ENCODE measurements around the gene BCL2L1.
A peak's percentile ranks its signal among the peaks of the same experiment; 100 is the strongest.

BCL2L1 gene

GRCh38 chr20:31709939-31710338 lies 12.7 kb downstream of the BCL2L1 start:
- Histone ChIP-seq H3K27me3 (ENCODE audit: control insufficient read depth in 1 of 2, insufficient read depth in 2 of 2, low read length in 2 of 2) (no peaks in the 10 kb centered on the region), H3K9ac (ENCODE audit: low read depth in 1 of 2, low read length in 2 of 2) (no peak overlapping the region), H3K9me3 (ENCODE audit: control insufficient read depth in 1 of 2, low read length in 2 of 2) (no peaks in the 10 kb centered on the region), H3K4me3 (ENCODE audit: low read depth in 1 of 2, low read length in 2 of 2) (no peak overlapping the region), H3K36me3 (ENCODE audit: control insufficient read depth in 1 of 2, insufficient read depth in 2 of 2, low read length in 2 of 2) (peaks cover 29 to 36% of the 10 kb centered on the region in 2 donors), H3K27ac (ENCODE audit: low read depth, low read length) (no peak overlapping the region), H3K4me1 (ENCODE audit: control insufficient read depth in 1 of 2, insufficient read depth in 2 of 2, low read length in 2 of 2) (peaks cover 77 to 88% of the 10 kb centered on the region in 2 donors)

GRCh38 chr20:31708736-31709534 lies 13.7 kb downstream of the BCL2L1 start:
- H3K4me3 ChIP-seq (ENCODE audit: low read depth in 1 of 2, low read length in 2 of 2), result no peak overlapping the region
- peak overlapping the region; percentile 39 for H3K27ac ChIP-seq (ENCODE audit: low read depth, low read length)
- H3K9ac ChIP-seq (ENCODE audit: low read depth in 1 of 2, low read length in 2 of 2), result peak overlapping the region in 1 of 2 donors; percentile 40
- peaks cover 84 to 90% of the 10 kb centered on the region in 2 donors for H3K4me1 ChIP-seq (ENCODE audit: control insufficient read depth in 1 of 2, insufficient read depth in 2 of 2, low read length in 2 of 2)
- no peaks in the 10 kb centered on the region for H3K9me3 ChIP-seq (ENCODE audit: control insufficient read depth in 1 of 2, low read length in 2 of 2)
- no peaks in the 10 kb centered on the region for H3K27me3 ChIP-seq (ENCODE audit: control insufficient read depth in 1 of 2, insufficient read depth in 2 of 2, low read length in 2 of 2)
- H3K36me3 ChIP-seq (ENCODE audit: control insufficient read depth in 1 of 2, insufficient read depth in 2 of 2, low read length in 2 of 2), result peaks cover 21 to 31% of the 10 kb centered on the region in 2 donors

- peaks cover 79 to 82% of the 10 kb centered on the region in 2 donors for H3K4me1 ChIP-seq (ENCODE audit: control insufficient read depth in 1 of 2, insufficient read depth in 2 of 2, low read length in 2 of 2)
- no peaks in the 10 kb centered on the region for H3K9me3 ChIP-seq (ENCODE audit: control insufficient read depth in 1 of 2, low read length in 2 of 2)
- H3K27ac ChIP-seq (ENCODE audit: low read depth, low read length), result peak overlapping the region; percentile 49
- peaks cover 20 to 27% of the 10 kb centered on the region in 2 donors for H3K36me3 ChIP-seq (ENCODE audit: control insufficient read depth in 1 of 2, insufficient read depth in 2 of 2, low read length in 2 of 2)
- H3K9ac ChIP-seq (ENCODE audit: low read depth in 1 of 2, low read length in 2 of 2), result peak overlapping the region; percentile 27 to 40
- no peaks in the 10 kb centered on the region for H3K27me3 ChIP-seq (ENCODE audit: control insufficient read depth in 1 of 2, insufficient read depth in 2 of 2, low read length in 2 of 2)
- H3K4me3 ChIP-seq (ENCODE audit: low read depth in 1 of 2, low read length in 2 of 2), result peak overlapping the region in 1 of 2 donors; percentile 17
These were observed 14.5 kb downstream of the BCL2L1 start for GRCh38 chr20:31707994-31708735.

DNA sequence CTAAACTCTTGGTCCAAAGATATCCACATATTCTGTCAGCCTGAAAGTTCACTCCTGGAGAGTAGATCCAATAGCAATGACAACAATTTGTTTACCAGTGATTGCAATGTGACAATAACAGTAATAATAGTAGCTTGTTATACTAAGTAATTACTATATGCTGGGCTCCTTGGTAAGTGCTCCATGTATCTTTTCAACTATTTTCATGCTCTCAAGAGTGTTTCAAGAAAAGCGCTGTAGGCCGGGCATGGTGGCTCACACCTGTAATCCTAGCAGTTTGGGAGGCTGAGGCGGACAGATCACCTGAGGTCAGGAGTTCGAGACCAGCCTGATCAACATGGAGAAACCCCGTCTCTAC lies 15.4 kb downstream of the BCL2L1 start:
- Histone ChIP-seq H3K4me3 (ENCODE audit: low read depth in 1 of 2, low read length in 2 of 2) (no peak overlapping the region), H3K27me3 (ENCODE audit: control insufficient read depth in 1 of 2, insufficient read depth in 2 of 2, low read length in 2 of 2) (no peaks in the 10 kb centered on the region), H3K36me3 (ENCODE audit: control insufficient read depth in 1 of 2, insufficient read depth in 2 of 2, low read length in 2 of 2) (peaks cover 14 to 27% of the 10 kb centered on the region in 2 donors), H3K9me3 (ENCODE audit: control insufficient read depth in 1 of 2, low read length in 2 of 2) (no peaks in the 10 kb centered on the region), H3K4me1 (ENCODE audit: control insufficient read depth in 1 of 2, insufficient read depth in 2 of 2, low read length in 2 of 2) (peaks cover 70 to 73% of the 10 kb centered on the region in 2 donors), H3K9ac (ENCODE audit: low read depth in 1 of 2, low read length in 2 of 2) (no peak overlapping the region), H3K27ac (ENCODE audit: low read depth, low read length) (no peak overlapping the region)

DNA sequence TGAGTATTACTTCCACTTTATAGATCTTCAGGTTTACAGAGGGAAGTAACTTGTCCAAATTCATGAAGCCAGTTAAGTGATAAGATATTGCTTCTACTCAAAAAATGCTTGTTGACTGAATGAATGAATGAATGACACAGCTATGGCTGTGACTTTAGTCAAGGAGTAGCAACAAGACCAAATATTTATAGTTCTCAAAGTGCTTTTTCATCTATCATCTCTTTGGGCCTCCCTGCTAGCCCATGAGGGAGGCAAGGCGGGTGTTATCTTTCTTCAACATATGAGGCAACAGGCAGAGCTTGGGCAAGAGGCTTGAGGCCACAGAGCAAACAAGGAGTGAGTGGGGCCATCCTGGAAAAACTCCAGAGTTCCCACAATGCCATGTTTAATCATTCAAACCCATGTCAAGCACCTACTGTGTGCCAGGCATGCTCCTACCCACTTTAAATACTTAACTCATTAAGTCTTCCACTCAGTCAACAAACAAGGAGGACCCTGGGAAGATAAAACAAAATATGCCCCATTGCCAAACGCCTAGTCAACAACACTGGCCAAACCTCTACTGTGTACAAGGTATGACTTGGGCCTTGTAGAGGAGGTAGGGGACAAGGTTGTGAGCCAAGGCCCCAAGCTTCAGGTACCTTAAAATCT lies 15.9 kb downstream of the BCL2L1 start:
- no peak overlapping the region for H3K9ac ChIP-seq (ENCODE audit: low read depth in 1 of 2, low read length in 2 of 2)
- no peaks in the 10 kb centered on the region for H3K27me3 ChIP-seq (ENCODE audit: control insufficient read depth in 1 of 2, insufficient read depth in 2 of 2, low read length in 2 of 2)
- H3K36me3 ChIP-seq (ENCODE audit: control insufficient read depth in 1 of 2, insufficient read depth in 2 of 2, low read length in 2 of 2), result peaks cover 14 to 27% of the 10 kb centered on the region in 2 donors
- H3K9me3 ChIP-seq (ENCODE audit: control insufficient read depth in 1 of 2, low read length in 2 of 2), result no peaks in the 10 kb centered on the region
- H3K4me3 ChIP-seq (ENCODE audit: low read depth in 1 of 2, low read length in 2 of 2), result no peak overlapping the region
- no peak overlapping the region for H3K27ac ChIP-seq (ENCODE audit: low read depth, low read length)
- peaks cover 65 to 68% of the 10 kb centered on the region in 2 donors for H3K4me1 ChIP-seq (ENCODE audit: control insufficient read depth in 1 of 2, insufficient read depth in 2 of 2, low read length in 2 of 2)

DNA sequence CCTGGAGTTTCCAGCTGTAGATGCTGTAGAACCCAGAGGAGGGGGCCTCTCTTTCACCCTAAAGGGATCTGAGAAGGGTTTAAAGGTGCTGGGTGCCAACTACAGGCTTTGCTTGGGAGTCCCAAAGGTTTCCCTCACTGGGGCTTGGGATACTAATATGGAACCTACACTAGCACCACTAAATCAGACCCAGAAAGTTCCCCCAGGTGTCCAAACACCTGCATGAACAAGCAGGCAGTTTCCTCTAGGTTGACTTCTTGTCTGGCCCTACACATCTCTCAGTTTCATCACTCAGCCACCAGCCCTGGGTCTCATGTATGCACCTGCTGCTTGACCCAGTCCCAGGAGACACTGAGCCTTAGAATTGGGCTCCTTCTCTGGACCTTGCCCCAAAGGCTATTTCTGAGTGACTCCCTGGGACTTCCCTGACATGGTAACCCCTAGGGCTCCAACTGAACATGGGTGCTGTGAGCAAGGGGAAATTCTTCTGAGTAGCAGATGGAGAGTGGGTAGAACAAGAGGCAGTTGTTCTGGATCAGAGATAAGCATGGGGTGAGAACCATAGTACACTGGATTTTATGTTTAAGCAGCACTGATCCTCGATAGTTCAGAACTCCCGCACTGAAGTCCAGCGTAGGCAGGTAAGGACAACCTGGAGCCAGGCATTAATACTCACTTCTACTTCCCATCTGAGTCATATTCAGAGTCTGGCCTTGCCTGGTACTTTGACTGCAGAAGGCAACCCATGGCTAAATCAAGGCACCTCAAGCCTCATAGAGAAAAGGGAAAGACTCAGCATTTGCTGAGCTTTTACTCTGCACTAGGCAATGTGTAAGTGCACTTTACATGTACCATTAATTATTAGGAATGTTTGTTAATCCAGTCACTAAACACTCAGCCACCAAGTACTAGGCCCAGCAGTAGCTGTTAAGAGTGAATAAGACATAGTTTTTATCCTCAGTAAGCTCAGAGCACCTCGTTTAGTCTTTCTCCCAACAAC lies 16.8 kb downstream of the BCL2L1 start:
- Histone ChIP-seq H3K9me3 (ENCODE audit: control insufficient read depth in 1 of 2, low read length in 2 of 2) (no peaks in the 10 kb centered on the region), H3K27ac (ENCODE audit: low read depth, low read length) (peak overlapping the region; percentile 3), H3K27me3 (ENCODE audit: control insufficient read depth in 1 of 2, insufficient read depth in 2 of 2, low read length in 2 of 2) (no peaks in the 10 kb centered on the region), H3K4me1 (ENCODE audit: control insufficient read depth in 1 of 2, insufficient read depth in 2 of 2, low read length in 2 of 2) (peaks cover 59 to 60% of the 10 kb centered on the region in 2 donors), H3K9ac (ENCODE audit: low read depth in 1 of 2, low read length in 2 of 2) (no peak overlapping the region), H3K36me3 (ENCODE audit: control insufficient read depth in 1 of 2, insufficient read depth in 2 of 2, low read length in 2 of 2) (peaks cover 9 to 21% of the 10 kb centered on the region in 2 donors), H3K4me3 (ENCODE audit: low read depth in 1 of 2, low read length in 2 of 2) (peak overlapping the region in 1 of 2 donors; percentile 7)

DNA sequence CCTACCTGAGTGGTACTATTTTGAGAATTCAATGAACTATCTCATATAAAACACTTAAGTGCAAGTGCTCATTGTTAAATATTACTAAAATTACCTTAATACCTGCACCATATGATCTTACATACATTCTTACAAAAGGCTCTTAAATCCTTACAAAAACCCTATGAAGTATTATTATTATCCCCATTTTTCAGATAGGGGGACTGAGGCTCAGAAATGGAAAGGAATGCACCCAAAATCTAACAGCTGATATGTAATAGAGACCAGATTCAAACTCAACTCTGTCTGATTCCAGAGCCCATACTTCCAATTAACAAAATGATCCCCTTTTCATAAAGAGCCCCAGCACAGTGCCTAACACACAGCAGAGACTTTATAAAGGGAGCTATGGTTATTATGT lies 17.5 kb downstream of the BCL2L1 start:
- Histone ChIP-seq H3K36me3 (ENCODE audit: control insufficient read depth in 1 of 2, insufficient read depth in 2 of 2, low read length in 2 of 2) (peaks cover 9 to 14% of the 10 kb centered on the region in 2 donors), H3K9me3 (ENCODE audit: control insufficient read depth in 1 of 2, low read length in 2 of 2) (no peaks in the 10 kb centered on the region), H3K4me3 (ENCODE audit: low read depth in 1 of 2, low read length in 2 of 2) (no peak overlapping the region), H3K27me3 (ENCODE audit: control insufficient read depth in 1 of 2, insufficient read depth in 2 of 2, low read length in 2 of 2) (no peaks in the 10 kb centered on the region), H3K9ac (ENCODE audit: low read depth in 1 of 2, low read length in 2 of 2) (no peak overlapping the region), H3K4me1 (ENCODE audit: control insufficient read depth in 1 of 2, insufficient read depth in 2 of 2, low read length in 2 of 2) (peaks cover 57 to 59% of the 10 kb centered on the region in 2 donors), H3K27ac (ENCODE audit: low read depth, low read length) (peak overlapping the region; percentile 28)

GRCh38 chr20:31704225-31705119 lies 18.2 kb downstream of the BCL2L1 start:
- H3K36me3 ChIP-seq (ENCODE audit: control insufficient read depth in 1 of 2, insufficient read depth in 2 of 2, low read length in 2 of 2), result peaks cover 9 to 10% of the 10 kb centered on the region in 2 donors
- H3K9ac ChIP-seq (ENCODE audit: low read depth in 1 of 2, low read length in 2 of 2), result no peak overlapping the region
- no peak overlapping the region for H3K4me3 ChIP-seq (ENCODE audit: low read depth in 1 of 2, low read length in 2 of 2)
- H3K9me3 ChIP-seq (ENCODE audit: control insufficient read depth in 1 of 2, low read length in 2 of 2), result no peaks in the 10 kb centered on the region
- H3K4me1 ChIP-seq (ENCODE audit: control insufficient read depth in 1 of 2, insufficient read depth in 2 of 2, low read length in 2 of 2), result peaks cover 61 to 62% of the 10 kb centered on the region in 2 donors
- H3K27me3 ChIP-seq (ENCODE audit: control insufficient read depth in 1 of 2, insufficient read depth in 2 of 2, low read length in 2 of 2), result no peaks in the 10 kb centered on the region
- peak overlapping the region; percentile 57 for H3K27ac ChIP-seq (ENCODE audit: low read depth, low read length)

Measured in duodenal mucosa (tissue), 2 donors.